Measurements from ENCODE around the gene CD52. TPM values are rescaled to one million over a fixed set of nuclear protein-coding genes. Genes with fewer than 3 reads are reported as not detected.

Gene CD52
- total RNA-seq, 2 experiments from 2014 or later, result 582 to 608 TPM

GRCh38 chr1:26289158-26290059, 28.3 kb upstream of the CD52 start:
- ATAC-seq (ENCODE audit: poor library complexity) (no peak), DNase-seq (peak in 8 of 14 experiments; percentile 22 to 70 (median 52))
- Mint-ChIP-seq H3K36me3 (ENCODE audit: low read depth) (peaks cover 6% of the 10 kb centered on the region), H3K4me3 (peak overlapping the region; percentile 60), H3K9me3 (no peaks in the 10 kb centered on the region), H3K4me1 (ENCODE audit: low read depth) (peaks cover 82% of the 10 kb centered on the region), H3K27ac (peak overlapping the region; percentile 95), H3K27me3 (no peaks in the 10 kb centered on the region)
- ChIA-PET CTCF (interaction anchor here (0.6 to 8.8 kb wide), 13 partner anchors 10 to 128 kb away, joined by 3 to 223 read pairs (median 6); partner anchors contain the start of genes CD52, CEP85, SH3BGRL3 and UBXN11), POLR2A (interaction anchor here (0.5 to 20.7 kb wide), 15 partner anchors 8 to 1540 kb away, joined by 3 to 977 read pairs (median 6); partner anchors contain the start of genes CD52, DHDDS, HMGN2 and SH3BGRL3)
- Histone ChIP-seq H3K4me3 (ENCODE audit: low read length) (no peak overlapping the region), H3K4me1 (ENCODE audit: insufficient read depth, low read length) (peaks cover 98% of the 10 kb centered on the region), H3K36me3 (ENCODE audit: insufficient read depth, low read length) (no peaks in the 10 kb centered on the region), H3K9me3 (ENCODE audit: control insufficient read depth in 1 of 2, insufficient read depth in 1 of 2, low read length in 2 of 2) (no peaks in the 10 kb centered on the region), H3K27me3 (ENCODE audit: control insufficient read depth in 1 of 2, insufficient read depth in 2 of 2, low read length in 2 of 2) (no peaks in the 10 kb centered on the region), H3K27ac (ENCODE audit: low read depth in 1 of 2, low read length in 2 of 2) (peak overlapping the region; percentile 89 to 94)
- TF ChIP-seq CTCF (IDR thresholded peaks at IDR 0.05), result no peak
- intact Hi-C loops (cut with DNase I, micrococcal nuclease), result loop anchor here (1.0 to 5.0 kb wide), 2 partner anchors 14 to 68 kb away; no protein-coding TSS in a partner anchor

- H3K36me3 Mint-ChIP-seq (ENCODE audit: low read depth), result no peaks in the 10 kb centered on the region
- POLR2A ChIA-PET, result interaction anchor here (1.4 to 20.7 kb wide), 6 partner anchors 10 to 182 kb away, joined by 4 to 977 read pairs (median 24); partner anchors contain the start of genes CD52, HMGN2, SH3BGRL3 and UBXN11
- H3K27ac Mint-ChIP-seq, result peak overlapping the region; percentile 95
- no peaks in the 10 kb centered on the region for H3K36me3 ChIP-seq (ENCODE audit: insufficient read depth, low read length)
- intact Hi-C loops (cut with DNase I, micrococcal nuclease), result loop anchor here in 1 of 2 experiments (1.0 kb wide), 1 partner anchor 13 kb away; no protein-coding TSS in a partner anchor
- H3K27me3 Mint-ChIP-seq, result no peaks in the 10 kb centered on the region
- H3K4me3 ChIP-seq (ENCODE audit: low read length), result no peak overlapping the region
- DNase-seq (peak in 5 of 14 experiments; percentile 11 to 71 (median 59)), ATAC-seq (ENCODE audit: poor library complexity) (no peak)
- H3K4me1 Mint-ChIP-seq (ENCODE audit: low read depth), result peaks cover 78% of the 10 kb centered on the region
- CTCF ChIA-PET, result interaction anchor here (0.9 to 8.8 kb wide), 7 partner anchors 11 to 121 kb away, joined by 3 to 223 read pairs (median 17); partner anchors contain the start of genes CD52, SH3BGRL3, UBXN11 and ZNF593
- TF ChIP-seq CTCF (IDR thresholded peaks at IDR 0.05), result no peak
- H3K27me3 ChIP-seq (ENCODE audit: control insufficient read depth in 1 of 2, insufficient read depth in 2 of 2, low read length in 2 of 2), result no peaks in the 10 kb centered on the region
- peaks cover 89% of the 10 kb centered on the region for H3K4me1 ChIP-seq (ENCODE audit: insufficient read depth, low read length)
- H3K4me3 Mint-ChIP-seq, result peak overlapping the region; percentile 60
- no peaks in the 10 kb centered on the region for H3K9me3 Mint-ChIP-seq
- peak overlapping the region; percentile 89 to 94 for H3K27ac ChIP-seq (ENCODE audit: low read depth in 1 of 2, low read length in 2 of 2)
- no peaks in the 10 kb centered on the region for H3K9me3 ChIP-seq (ENCODE audit: control insufficient read depth in 1 of 2, insufficient read depth in 1 of 2, low read length in 2 of 2)
These were observed 27.5 kb upstream of the CD52 start for GRCh38 chr1:26290122-26290881.

- CTCF ChIA-PET, result interaction anchor here (4.8 to 8.8 kb wide), 3 partner anchors 15 to 28 kb away, joined by 33 to 223 read pairs (median 88); partner anchors contain the start of genes CD52 and UBXN11
- Mint-ChIP-seq H3K4me1 (ENCODE audit: low read depth) (peaks cover 72% of the 10 kb centered on the region), H3K4me3 (no peak overlapping the region), H3K27ac (peak overlapping the region; percentile 95), H3K9me3 (no peaks in the 10 kb centered on the region), H3K36me3 (ENCODE audit: low read depth) (peaks cover 5% of the 10 kb centered on the region), H3K27me3 (no peaks in the 10 kb centered on the region)
- H3K9me3 ChIP-seq (ENCODE audit: control insufficient read depth in 1 of 2, insufficient read depth in 1 of 2, low read length in 2 of 2), result no peaks in the 10 kb centered on the region
- peak overlapping the region; percentile 89 to 94 for H3K27ac ChIP-seq (ENCODE audit: low read depth in 1 of 2, low read length in 2 of 2)
- no peak for TF ChIP-seq CTCF (IDR thresholded peaks at IDR 0.05)
- H3K4me3 ChIP-seq (ENCODE audit: low read length), result no peak overlapping the region
- ATAC-seq (ENCODE audit: poor library complexity) (no peak), DNase-seq (no peak)
- intact Hi-C loops (cut with DNase I, micrococcal nuclease), result loop anchor here in 1 of 2 experiments (1.0 kb wide), 1 partner anchor 12 kb away; no protein-coding TSS in a partner anchor
- H3K4me1 ChIP-seq (ENCODE audit: insufficient read depth, low read length), result peaks cover 86% of the 10 kb centered on the region
- peaks cover 4% of the 10 kb centered on the region for H3K36me3 ChIP-seq (ENCODE audit: insufficient read depth, low read length)
- POLR2A ChIA-PET, result interaction anchor here (2.4 to 20.7 kb wide), 4 partner anchors 9 to 31 kb away, joined by 6 to 977 read pairs (median 152); partner anchors contain the start of genes CD52, SH3BGRL3 and UBXN11
- no peaks in the 10 kb centered on the region for H3K27me3 ChIP-seq (ENCODE audit: control insufficient read depth in 1 of 2, insufficient read depth in 2 of 2, low read length in 2 of 2)
These were observed 26.9 kb upstream of the CD52 start for GRCh38 chr1:26290882-26291261.
